ENCODE measurements around the gene AIPL1.

AIPL1 gene

GRCh38 chr17:6392609-6393350 is 42.1 kb downstream of the AIPL1 start:
- no peak for DNase-seq
- no peak overlapping the region for H3K27ac Mint-ChIP-seq
- no peaks in the 10 kb centered on the region for H3K36me3 Mint-ChIP-seq (ENCODE audit: low read depth)
- H3K4me3 Mint-ChIP-seq = no peak overlapping the region
- TF ChIP-seq, protein P1, sequence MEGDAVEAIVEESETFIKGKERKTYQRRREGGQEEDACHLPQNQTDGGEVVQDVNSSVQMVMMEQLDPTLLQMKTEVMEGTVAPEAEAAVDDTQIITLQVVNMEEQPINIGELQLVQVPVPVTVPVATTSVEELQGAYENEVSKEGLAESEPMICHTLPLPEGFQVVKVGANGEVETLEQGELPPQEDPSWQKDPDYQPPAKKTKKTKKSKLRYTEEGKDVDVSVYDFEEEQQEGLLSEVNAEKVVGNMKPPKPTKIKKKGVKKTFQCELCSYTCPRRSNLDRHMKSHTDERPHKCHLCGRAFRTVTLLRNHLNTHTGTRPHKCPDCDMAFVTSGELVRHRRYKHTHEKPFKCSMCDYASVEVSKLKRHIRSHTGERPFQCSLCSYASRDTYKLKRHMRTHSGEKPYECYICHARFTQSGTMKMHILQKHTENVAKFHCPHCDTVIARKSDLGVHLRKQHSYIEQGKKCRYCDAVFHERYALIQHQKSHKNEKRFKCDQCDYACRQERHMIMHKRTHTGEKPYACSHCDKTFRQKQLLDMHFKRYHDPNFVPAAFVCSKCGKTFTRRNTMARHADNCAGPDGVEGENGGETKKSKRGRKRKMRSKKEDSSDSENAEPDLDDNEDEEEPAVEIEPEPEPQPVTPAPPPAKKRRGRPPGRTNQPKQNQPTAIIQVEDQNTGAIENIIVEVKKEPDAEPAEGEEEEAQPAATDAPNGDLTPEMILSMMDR (IDR thresholded peaks at IDR 0.05) = no peak
- no peaks in the 10 kb centered on the region for H3K4me1 Mint-ChIP-seq
- peaks cover 9% of the 10 kb centered on the region for H3K27me3 Mint-ChIP-seq (ENCODE audit: low read depth, poor library complexity)
- H3K9me3 Mint-ChIP-seq = no peaks in the 10 kb centered on the region

- Mint-ChIP-seq H3K27ac (no peak overlapping the region), H3K36me3 (ENCODE audit: low read depth) (no peaks in the 10 kb centered on the region)
- no peak for DNase-seq
Measured at GRCh38 chr17:6388416-6388815, 46.5 kb downstream of the AIPL1 start.

GRCh38 chr17:6387858-6388257 is 47.1 kb downstream of the AIPL1 start:
- Mint-ChIP-seq H3K9me3 (no peaks in the 10 kb centered on the region), H3K27me3 (ENCODE audit: low read depth, poor library complexity) (peaks cover 12% of the 10 kb centered on the region), H3K4me1 (no peaks in the 10 kb centered on the region), H3K4me3 (no peak overlapping the region), H3K36me3 (ENCODE audit: low read depth) (no peaks in the 10 kb centered on the region), H3K27ac (no peak overlapping the region)
- DNase-seq = no peak
- TF ChIP-seq, protein P1 (IDR thresholded peaks at IDR 0.05) = no peak

More at GRCh38 chr17:6388416-6388815, 46.5 kb downstream of the AIPL1 start:
- TF ChIP-seq, protein P1 (IDR thresholded peaks at IDR 0.05) = no peak
- Mint-ChIP-seq H3K9me3 (no peaks in the 10 kb centered on the region), H3K4me3 (no peak overlapping the region), H3K4me1 (no peaks in the 10 kb centered on the region), H3K27me3 (ENCODE audit: low read depth, poor library complexity) (peaks cover 12% of the 10 kb centered on the region)

- H3K36me3 Mint-ChIP-seq (ENCODE audit: low read depth) = no peaks in the 10 kb centered on the region
- DNase-seq = no peak
- H3K27ac Mint-ChIP-seq = no peak overlapping the region
- peaks cover 12% of the 10 kb centered on the region for H3K27me3 Mint-ChIP-seq (ENCODE audit: low read depth, poor library complexity)
- no peak overlapping the region for H3K4me3 Mint-ChIP-seq
- no peaks in the 10 kb centered on the region for H3K4me1 Mint-ChIP-seq
- no peaks in the 10 kb centered on the region for H3K9me3 Mint-ChIP-seq
- TF ChIP-seq, protein P1 (IDR thresholded peaks at IDR 0.05) = no peak
Measured at GRCh38 chr17:6387442-6387841, 47.5 kb downstream of the AIPL1 start.

GRCh38 chr17:6386041-6386630 is 48.8 kb downstream of the AIPL1 start:
- H3K4me1 Mint-ChIP-seq = no peaks in the 10 kb centered on the region
- TF ChIP-seq, protein P1 (IDR thresholded peaks at IDR 0.05) = no peak

DNA sequence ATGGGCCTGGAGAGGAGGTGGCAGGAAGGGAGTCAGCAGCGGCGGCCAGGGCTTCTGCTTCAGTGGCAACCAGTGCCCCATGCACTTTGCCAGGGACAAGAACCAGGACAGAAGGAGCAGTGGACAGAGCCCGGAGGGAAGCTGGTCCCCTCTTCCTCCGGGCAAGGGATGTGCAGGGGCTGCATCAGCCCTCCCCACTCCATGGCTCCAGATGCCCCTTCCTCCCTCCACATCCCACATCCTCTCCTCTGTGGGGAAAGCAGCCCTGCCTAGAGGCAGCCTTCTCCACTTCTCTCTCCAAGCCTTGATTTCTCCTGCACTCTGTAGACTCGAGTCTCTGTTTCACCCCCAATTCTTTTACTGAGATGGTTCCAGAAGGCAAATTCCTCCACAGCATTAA is 50.4 kb downstream of the AIPL1 start:
- DNase-seq = no peak
- H3K27ac Mint-ChIP-seq = no peak overlapping the region
- H3K4me3 Mint-ChIP-seq = no peak overlapping the region
- TF ChIP-seq, protein P1 (IDR thresholded peaks at IDR 0.05) = no peak
- no peaks in the 10 kb centered on the region for H3K36me3 Mint-ChIP-seq (ENCODE audit: low read depth)
- H3K4me1 Mint-ChIP-seq = no peaks in the 10 kb centered on the region
- H3K9me3 Mint-ChIP-seq = peaks cover 10% of the 10 kb centered on the region
- H3K27me3 Mint-ChIP-seq (ENCODE audit: low read depth, poor library complexity) = peaks cover 16% of the 10 kb centered on the region

More at GRCh38 chr17:6386041-6386630, 48.8 kb downstream of the AIPL1 start:
- no peak overlapping the region for H3K27ac Mint-ChIP-seq
- no peak for DNase-seq
- H3K4me3 Mint-ChIP-seq = no peak overlapping the region
- no peaks in the 10 kb centered on the region for H3K36me3 Mint-ChIP-seq (ENCODE audit: low read depth)
- H3K27me3 Mint-ChIP-seq (ENCODE audit: low read depth, poor library complexity) = peaks cover 15% of the 10 kb centered on the region
- no peaks in the 10 kb centered on the region for H3K9me3 Mint-ChIP-seq
